GM12878 (cell line): ENCODE data around the gene CA7. TPM values are rescaled to one million over a fixed set of nuclear protein-coding genes. Genes with fewer than 3 reads are reported as not detected.
A peak's percentile ranks its signal among the peaks of the same experiment; 100 is the strongest.

ENCODE experiments used
- CBX5 ChIP-seq: sonication (generic); IDR thresholded peaks from 2 replicates; pipeline ENCODE4 v1.6.1; 2016; ENCODE audit warnings: low read depth, moderate library complexity, mild to moderate bottlenecking, inconsistent platforms
- ESRRA ChIP-seq: IDR thresholded peaks from 2 replicates; pipeline ENCODE4 v1.6.1; 2012; ENCODE audit warnings: mild to moderate bottlenecking, low read length, improper control_type of control experiment
- FOXM1 ChIP-seq: IDR thresholded peaks from 2 replicates; pipeline ENCODE4 v1.6.1; 2012; ENCODE audit warnings: low read depth, mild to moderate bottlenecking, inconsistent platforms, low read length, moderate library complexity
- HDAC6 ChIP-seq: fragments of 200-600 bp; sonication (generic); IDR thresholded peaks from one replicate; pipeline ENCODE4 v1.8.0; 2017; ENCODE audit warnings: antibody characterized with exemption; ENCODE audit not compliant: unreplicated experiment
- KDM1A ChIP-seq: fragments of 200-600 bp; sonication (generic); IDR thresholded peaks from 2 replicates; pipeline ENCODE4 v1.6.1; 2016; ENCODE audit warnings: borderline replicate concordance
- LARP7 ChIP-seq: fragments of 450-650 bp; IDR thresholded peaks from 2 replicates; pipeline ENCODE4 v1.6.1; 2017; ENCODE audit warnings: mild to moderate bottlenecking
- NBN ChIP-seq: fragments of 450-650 bp; IDR thresholded peaks from 2 replicates; pipeline ENCODE4 v1.6.1; 2016
- NFXL1 ChIP-seq: fragments of 450-650 bp; IDR thresholded peaks from 2 replicates; pipeline ENCODE4 v1.6.1; 2017; ENCODE audit warnings: antibody characterized with exemption, mild to moderate bottlenecking, borderline replicate concordance
- PAX5 ChIP-seq: IDR thresholded peaks from 2 replicates; pipeline ENCODE4 v1.6.1; 2011; ENCODE audit warnings: low read depth, low read length, borderline replicate concordance
- POLR2A ChIP-seq: IDR thresholded peaks from 2 replicates; pipeline ENCODE4 v1.6.1; 2011; ENCODE audit warnings: low read depth, mild to moderate bottlenecking, low read length
- SP1 ChIP-seq: IDR thresholded peaks from one replicate; pipeline ENCODE4 v1.6.1; 2011; ENCODE audit warnings: low read depth, low read length
- TAF1 ChIP-seq: IDR thresholded peaks from 2 replicates; pipeline ENCODE4 v1.6.1; 2011; ENCODE audit warnings: mild to moderate bottlenecking, low read depth, low read length, borderline replicate concordance
- TARDBP ChIP-seq: IDR thresholded peaks from 2 replicates; pipeline ENCODE4 v1.6.1; 2016; ENCODE audit warnings: borderline replicate concordance
- polyA plus RNA-seq, 11 experiments: library from polyadenylated mRNA; depleted of rRNA in 4 of 11; unstranded in 6 of 11; stranded (reverse) in 5 of 11; fragments of >200 nt; fragmentation: Nextera tagmentation in 4 of 11; fragmentation: Illumina TruSeq in 1 of 11; extraction: Ambion mirVana in 4 of 11; extraction: Trizol in 1 of 11; gene quantifications; 1 replicate in 1 of 11; 2 replicates in 10 of 11; pipeline versions ENCODE4 v1.2.1 to v1.2.3, GENCODE V29; 2011 to 2016; ENCODE audit warnings: inconsistent platforms in 2 of 11, missing spikeins in 2 of 11, low read depth in 1 of 11
- total RNA-seq, 4 experiments: library from RNA; depleted of rRNA in 3 of 4; stranded (reverse); fragments of >200 nt in 3 of 4; fragmentation: Illumina TruSeq in 1 of 4; extraction: Trizol in 1 of 4; gene quantifications; 2 replicates each; pipeline versions ENCODE4 v1.2.1 to v1.2.3, GENCODE V29; 2013 to 2021
- TF ChIP-seq, protein P1 (sequence below): IDR thresholded peaks from 2 replicates; pipeline ENCODE4 v1.6.1; 2011; ENCODE audit warnings: borderline replicate concordance, low read depth, mild to moderate bottlenecking, moderate library complexity, mixed read lengths, low read length; ENCODE audit not compliant: insufficient read depth; ENCODE audit errors: extremely low read length
- TF ChIP-seq, protein P2 (sequence below): fragments of 450-650 bp; IDR thresholded peaks from 2 replicates; pipeline ENCODE4 v1.6.1; 2018; ENCODE audit warnings: borderline replicate concordance, mild to moderate bottlenecking; ENCODE audit not compliant: partially characterized antibody
- TF ChIP-seq, protein P3 (sequence below): fragments of 450-650 bp; IDR thresholded peaks from 2 replicates; pipeline ENCODE4 v1.6.1; 2016; ENCODE audit warnings: mild to moderate bottlenecking
- TF ChIP-seq, protein P4 (sequence below), 3 experiments: IDR thresholded peaks in 2 of 3; conservative IDR thresholded peaks in 1 of 3; 2 replicates each; pipeline ENCODE4 v1.5.1; 2011; ENCODE audit warnings: low read depth in 3 of 3, low read length in 3 of 3, mild to moderate bottlenecking in 3 of 3, control low read depth in 2 of 3, moderate library complexity in 2 of 3, inconsistent platforms in 1 of 3, mixed read lengths in 1 of 3; ENCODE audit not compliant: control insufficient read depth in 2 of 3, insufficient read depth in 1 of 3; ENCODE audit errors: extremely low read depth in 1 of 3
- TF ChIP-seq, protein P5 (sequence below): fragments of 450-650 bp; IDR thresholded peaks from 2 replicates; pipeline ENCODE4 v1.6.1; 2014; ENCODE audit warnings: mild to moderate bottlenecking

CA7 gene
- total and polyA plus RNA-seq, 10 of the 15 experiments (the other 5 are each of a cell fraction or from before 2014, with no cell fraction given) = 0.04 TPM; not detected in 9

DNA sequence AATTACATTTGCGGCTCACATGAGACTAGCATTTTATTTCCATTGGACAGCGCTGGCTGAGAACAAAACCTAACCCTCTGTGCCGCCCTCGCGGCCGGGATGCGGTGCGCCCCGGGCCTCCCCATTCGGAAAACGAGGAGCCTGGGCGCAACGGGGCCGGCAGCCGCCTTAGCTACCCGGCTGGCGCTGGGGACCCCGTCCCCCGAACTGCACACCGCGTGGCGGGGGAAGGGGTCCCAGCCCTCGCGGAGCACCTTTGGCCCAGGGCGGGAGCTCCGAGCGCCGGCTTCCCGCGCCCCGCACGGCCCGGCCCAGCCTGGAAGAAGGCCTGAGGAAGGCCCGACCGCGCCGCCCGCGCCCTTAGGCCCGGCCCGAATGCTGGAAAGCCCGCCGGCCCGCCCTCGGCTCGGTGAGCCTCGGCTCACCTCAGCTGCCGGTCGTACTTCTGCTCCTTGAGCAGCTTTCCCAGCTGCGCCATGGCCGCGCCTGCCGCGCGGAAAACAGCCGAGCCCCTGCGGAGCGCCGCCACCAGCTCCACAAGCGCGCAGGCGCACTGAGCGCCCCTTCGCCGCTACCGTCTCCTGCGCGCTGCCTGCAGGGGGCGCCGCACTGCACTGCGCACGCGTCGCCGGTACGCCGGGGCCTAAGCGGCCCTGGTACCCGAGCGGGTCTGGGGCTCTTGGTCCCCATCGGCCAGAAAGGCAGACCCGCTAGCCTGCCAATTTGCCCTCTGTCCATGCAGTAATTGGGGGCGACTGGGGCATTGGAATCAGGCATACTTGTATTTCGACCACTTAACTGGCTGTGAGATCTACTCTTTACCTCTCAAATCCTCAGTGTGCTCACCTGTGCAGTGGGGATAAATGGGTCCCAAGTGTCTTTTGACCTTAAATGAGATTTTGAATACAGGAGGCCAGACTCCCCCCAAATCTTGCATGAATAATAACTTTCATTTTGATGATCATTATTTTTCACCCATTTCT lies 13.5 kb upstream of the CA7 start, which contains the start of gene NAE1 (continued):
- TF ChIP-seq, protein P1, sequence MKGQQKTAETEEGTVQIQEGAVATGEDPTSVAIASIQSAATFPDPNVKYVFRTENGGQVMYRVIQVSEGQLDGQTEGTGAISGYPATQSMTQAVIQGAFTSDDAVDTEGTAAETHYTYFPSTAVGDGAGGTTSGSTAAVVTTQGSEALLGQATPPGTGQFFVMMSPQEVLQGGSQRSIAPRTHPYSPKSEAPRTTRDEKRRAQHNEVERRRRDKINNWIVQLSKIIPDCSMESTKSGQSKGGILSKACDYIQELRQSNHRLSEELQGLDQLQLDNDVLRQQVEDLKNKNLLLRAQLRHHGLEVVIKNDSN = no peak
- TF ChIP-seq CBX5 (no peak), FOXM1 (no peak), TAF1 (peak; percentile 72; the same call in 1 of the 2 replicates), NBN (no peak), KDM1A (peak; percentile 89; the same call in 1 of the 2 replicates), ESRRA (no peak), HDAC6 (peak; percentile 92), LARP7 (peak; percentile 96), TARDBP (no peak), NFXL1 (no peak), POLR2A (peak; percentile 97), SP1 (no peak), PAX5 (peak; percentile 33; the same call in 1 of the 2 replicates)
- TF ChIP-seq, protein P2, sequence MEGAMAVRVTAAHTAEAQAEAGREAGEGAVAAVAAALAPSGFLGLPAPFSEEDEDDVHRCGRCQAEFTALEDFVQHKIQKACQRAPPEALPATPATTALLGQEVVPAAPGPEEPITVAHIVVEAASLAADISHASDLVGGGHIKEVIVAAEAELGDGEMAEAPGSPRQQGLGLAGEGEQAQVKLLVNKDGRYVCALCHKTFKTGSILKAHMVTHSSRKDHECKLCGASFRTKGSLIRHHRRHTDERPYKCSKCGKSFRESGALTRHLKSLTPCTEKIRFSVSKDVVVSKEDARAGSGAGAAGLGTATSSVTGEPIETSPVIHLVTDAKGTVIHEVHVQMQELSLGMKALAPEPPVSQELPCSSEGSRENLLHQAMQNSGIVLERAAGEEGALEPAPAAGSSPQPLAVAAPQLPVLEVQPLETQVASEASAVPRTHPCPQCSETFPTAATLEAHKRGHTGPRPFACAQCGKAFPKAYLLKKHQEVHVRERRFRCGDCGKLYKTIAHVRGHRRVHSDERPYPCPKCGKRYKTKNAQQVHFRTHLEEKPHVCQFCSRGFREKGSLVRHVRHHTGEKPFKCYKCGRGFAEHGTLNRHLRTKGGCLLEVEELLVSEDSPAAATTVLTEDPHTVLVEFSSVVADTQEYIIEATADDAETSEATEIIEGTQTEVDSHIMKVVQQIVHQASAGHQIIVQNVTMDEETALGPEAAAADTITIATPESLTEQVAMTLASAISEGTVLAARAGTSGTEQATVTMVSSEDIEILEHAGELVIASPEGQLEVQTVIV = no peak
- TF ChIP-seq, protein P3, sequence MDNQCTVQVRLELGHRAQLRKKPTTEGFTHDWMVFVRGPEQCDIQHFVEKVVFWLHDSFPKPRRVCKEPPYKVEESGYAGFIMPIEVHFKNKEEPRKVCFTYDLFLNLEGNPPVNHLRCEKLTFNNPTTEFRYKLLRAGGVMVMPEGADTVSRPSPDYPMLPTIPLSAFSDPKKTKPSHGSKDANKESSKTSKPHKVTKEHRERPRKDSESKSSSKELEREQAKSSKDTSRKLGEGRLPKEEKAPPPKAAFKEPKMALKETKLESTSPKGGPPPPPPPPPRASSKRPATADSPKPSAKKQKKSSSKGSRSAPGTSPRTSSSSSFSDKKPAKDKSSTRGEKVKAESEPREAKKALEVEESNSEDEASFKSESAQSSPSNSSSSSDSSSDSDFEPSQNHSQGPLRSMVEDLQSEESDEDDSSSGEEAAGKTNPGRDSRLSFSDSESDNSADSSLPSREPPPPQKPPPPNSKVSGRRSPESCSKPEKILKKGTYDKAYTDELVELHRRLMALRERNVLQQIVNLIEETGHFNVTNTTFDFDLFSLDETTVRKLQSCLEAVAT = no peak
- TF ChIP-seq, protein P4, sequence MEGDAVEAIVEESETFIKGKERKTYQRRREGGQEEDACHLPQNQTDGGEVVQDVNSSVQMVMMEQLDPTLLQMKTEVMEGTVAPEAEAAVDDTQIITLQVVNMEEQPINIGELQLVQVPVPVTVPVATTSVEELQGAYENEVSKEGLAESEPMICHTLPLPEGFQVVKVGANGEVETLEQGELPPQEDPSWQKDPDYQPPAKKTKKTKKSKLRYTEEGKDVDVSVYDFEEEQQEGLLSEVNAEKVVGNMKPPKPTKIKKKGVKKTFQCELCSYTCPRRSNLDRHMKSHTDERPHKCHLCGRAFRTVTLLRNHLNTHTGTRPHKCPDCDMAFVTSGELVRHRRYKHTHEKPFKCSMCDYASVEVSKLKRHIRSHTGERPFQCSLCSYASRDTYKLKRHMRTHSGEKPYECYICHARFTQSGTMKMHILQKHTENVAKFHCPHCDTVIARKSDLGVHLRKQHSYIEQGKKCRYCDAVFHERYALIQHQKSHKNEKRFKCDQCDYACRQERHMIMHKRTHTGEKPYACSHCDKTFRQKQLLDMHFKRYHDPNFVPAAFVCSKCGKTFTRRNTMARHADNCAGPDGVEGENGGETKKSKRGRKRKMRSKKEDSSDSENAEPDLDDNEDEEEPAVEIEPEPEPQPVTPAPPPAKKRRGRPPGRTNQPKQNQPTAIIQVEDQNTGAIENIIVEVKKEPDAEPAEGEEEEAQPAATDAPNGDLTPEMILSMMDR (IDR thresholded peaks at IDR 0.05 in 2 of 3, conservative IDR thresholded peaks at IDR 0.05 in 1 of 3; ENCODE audit: control insufficient read depth in 2 of 3, extremely low read depth in 1 of 3, insufficient read depth in 1 of 3, low read depth in 3 of 3, low read length in 3 of 3) = peak; percentile 93 to 99 (median 99); a peak in 5 of 6 replicates
- TF ChIP-seq, protein P5, sequence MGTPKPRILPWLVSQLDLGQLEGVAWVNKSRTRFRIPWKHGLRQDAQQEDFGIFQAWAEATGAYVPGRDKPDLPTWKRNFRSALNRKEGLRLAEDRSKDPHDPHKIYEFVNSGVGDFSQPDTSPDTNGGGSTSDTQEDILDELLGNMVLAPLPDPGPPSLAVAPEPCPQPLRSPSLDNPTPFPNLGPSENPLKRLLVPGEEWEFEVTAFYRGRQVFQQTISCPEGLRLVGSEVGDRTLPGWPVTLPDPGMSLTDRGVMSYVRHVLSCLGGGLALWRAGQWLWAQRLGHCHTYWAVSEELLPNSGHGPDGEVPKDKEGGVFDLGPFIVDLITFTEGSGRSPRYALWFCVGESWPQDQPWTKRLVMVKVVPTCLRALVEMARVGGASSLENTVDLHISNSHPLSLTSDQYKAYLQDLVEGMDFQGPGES = no peak
